GM18868 (cell line): Measurements from ENCODE around the gene SLC39A8.
"Not testable (repeated sequence)": the region's sequence is repeated elsewhere in the genome, so short reads cannot be mapped to it uniquely, and the experiment has no call there.

Experiments
- ATAC-seq: cut with Tn5 transposase; IDR thresholded peaks from one replicate; pipeline ENCODE4 v1.9.1; 2021; ENCODE audit warnings: mild to moderate bottlenecking, moderate library complexity; ENCODE audit not compliant: unreplicated experiment

SLC39A8 gene

DNA sequence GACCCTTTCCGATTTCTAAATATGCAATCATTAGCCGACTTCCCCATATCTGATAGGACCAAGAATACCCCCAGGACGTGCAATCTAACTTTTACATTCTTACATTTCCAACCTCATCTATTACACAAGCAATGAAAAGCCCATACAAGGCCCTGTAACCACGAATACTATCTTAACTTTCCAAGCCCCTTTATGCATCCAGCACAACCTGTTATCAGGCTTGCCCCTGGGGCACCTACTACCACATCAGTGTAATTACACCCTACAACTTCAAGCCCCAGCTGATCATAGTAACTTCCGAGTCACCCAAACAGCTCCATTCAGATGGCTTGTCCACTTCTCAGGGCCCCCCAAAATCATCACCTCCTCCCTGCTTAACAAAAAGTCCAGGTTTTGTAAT lies 102.0 kb downstream of the SLC39A8 start:
- ATAC-seq, result not testable (repeated sequence)

DNA sequence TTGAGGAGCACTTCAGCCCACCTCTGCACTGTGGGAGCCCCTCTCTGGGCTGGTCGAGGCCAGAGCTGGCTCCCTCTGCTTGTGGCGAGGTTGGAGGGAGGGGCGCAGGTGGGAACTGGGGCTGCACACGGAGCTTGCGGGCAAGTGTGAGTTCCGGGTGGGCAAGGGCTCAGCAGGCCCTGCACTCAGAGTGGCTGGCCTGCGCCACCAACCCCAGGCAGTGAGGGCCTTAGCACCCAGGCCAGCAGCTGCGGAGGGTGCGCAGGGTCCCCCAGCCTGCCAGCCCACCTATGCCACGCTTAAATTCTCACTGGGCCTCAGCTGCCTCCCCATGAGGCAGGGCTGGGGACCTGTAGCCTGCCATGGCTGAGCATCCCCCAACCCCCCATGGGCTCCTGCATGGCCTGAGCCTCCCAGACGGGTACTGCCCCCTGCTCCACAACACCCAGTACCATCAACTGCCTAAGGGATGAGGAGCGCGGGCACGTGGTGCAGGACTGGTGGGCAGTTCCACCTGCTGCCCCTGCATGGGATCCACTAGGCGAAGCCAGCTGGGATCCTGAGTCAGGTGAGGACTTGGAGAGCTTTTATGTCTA lies 110.9 kb downstream of the SLC39A8 start:
- no peak for ATAC-seq

DNA sequence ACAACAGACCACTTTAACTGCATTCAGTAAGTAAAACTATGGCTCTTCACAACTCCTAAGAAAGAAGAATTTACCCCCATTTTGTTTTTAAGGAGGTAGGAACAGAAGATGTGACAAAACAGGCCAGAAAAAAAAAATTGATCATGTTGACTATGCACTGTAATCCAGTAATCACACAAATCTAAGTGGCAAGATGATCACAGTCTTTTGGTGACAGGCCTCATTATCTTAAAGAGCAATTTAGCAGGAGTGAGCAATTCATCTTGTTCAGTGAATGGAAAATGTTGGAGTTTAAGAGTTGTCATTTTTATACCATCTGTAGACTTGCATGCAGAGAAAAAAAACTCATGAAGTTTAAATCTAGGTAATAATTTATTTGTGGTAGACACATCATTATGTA lies 115.1 kb downstream of the SLC39A8 start:
- ATAC-seq, result no peak

DNA sequence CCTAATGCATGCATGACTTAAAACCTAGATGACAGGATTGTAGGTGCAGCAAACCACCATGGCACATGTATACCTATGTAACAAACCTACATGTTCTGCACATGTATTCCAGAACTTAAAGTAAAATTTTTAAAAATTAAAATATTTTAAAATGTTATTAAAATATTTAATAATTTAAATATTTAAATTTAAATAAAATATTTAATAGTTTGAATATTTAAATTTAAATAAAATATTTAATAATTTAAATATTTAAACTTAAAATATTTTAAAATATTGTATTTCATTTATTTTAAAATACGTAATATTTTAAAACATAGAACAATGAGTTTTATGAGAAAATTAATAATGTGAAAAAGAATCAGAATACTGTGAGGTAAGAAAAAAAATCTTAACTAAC lies 117.9 kb downstream of the SLC39A8 start:
- no peak for ATAC-seq

DNA sequence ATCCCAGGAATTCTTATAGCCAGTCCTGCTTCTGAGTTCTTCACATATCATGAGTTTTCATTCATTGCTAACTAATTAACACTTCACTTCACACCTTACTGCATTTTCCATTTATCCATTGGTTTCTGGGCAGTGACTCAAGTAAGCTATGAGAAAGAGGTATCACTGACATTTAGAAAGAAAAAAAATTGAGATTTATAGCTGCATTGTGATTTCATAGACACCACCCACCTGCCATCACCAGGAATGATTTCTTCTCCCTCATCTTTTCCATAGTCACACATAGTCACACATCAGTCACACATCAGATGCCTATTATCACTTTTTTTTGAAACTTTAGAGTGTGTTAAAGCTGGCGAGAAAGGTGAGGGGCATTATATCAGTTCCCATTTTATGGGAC lies 121.8 kb downstream of the SLC39A8 start:
- ATAC-seq, result no peak

DNA sequence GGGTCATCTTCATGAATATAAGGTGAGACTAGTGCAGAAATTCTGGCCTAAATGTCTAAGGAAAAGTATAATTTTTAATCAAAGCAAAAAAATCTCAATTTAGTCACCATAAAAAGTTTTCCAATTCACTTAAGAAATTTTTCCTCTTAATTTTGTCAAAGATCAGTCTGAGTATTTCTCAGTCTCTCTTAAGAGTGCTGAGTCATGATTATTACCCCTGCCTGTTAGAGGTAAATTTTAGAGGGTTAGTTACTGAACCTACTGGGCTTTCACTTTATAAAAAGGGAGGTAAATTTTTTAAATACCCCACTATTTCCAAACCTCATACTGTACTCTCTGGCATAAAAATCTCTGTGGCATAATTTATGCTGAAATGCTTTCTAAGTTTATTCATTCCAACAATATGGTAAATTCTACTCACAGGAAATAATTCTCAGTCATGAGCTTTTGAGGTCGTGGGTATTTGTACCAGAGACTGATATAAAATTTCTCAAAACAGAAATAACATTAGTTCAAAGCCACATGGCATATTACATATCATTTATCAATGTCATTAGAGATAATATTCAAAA lies 122.4 kb downstream of the SLC39A8 start:
- ATAC-seq, result no peak

DNA sequence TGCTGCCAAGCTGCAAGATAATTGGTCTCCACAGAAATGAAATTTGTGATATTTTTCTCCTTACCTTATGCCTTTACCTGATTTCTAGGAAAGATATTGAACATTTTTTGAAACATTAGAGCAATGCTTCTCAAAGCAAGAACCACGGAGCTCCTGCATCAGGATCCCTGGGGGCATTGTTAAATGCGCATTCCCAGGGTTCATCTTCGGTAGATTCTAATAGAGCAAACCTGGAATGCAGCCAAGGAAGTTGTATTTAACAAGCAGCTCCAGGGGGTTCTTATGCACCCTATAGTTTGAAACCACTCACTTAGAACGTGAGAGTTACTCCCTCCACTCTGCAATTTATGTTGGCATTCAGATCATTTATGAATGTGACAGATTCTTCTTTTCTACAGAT lies 126.2 kb downstream of the SLC39A8 start:
- no peak for ATAC-seq

DNA sequence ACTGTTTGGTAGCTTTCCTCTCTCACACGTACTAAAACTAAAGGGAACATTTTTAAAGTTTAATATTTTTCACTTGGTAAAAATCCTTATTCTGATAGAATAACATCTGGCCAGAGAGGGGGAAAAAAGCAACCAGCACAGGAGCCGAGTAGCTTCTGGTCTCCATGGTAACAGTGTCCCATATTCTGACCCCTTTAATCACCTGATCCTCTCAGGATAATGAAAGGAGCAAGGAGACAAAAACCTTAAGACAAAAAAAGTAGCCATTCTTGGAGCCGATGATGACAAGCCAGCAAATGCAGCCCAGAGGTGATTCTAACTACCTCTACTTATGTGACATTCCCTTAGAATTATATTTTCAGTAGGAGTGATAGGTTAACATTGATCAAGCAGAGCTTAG lies 126.6 kb downstream of the SLC39A8 start:
- ATAC-seq, result no peak

DNA sequence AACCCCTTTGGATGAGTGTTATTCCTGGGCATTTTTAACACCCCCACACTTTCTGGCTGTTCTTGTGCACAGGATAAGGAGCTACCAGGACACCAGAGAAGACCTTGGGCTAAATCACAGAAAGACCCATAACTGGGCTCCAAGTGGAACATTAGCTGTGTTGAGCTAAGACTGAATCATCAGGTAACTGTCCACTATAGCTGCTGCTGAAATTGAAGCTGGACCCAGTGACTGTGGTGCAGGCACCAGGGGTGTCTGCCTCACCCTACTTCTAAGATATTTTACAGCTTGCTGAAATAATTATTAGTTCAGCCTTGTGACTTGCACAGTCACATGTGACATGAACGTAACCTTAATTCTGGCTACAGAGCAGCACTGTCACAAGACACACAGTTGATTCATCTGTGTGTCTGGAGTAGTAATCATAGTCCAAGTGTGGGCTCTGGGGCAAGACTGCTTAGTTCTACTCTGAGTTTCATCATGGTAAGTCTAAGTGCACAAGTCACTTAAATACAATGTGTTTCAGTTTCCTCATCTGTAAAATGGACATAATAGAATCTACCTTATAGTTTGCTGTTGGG lies 127.4 kb downstream of the SLC39A8 start:
- ATAC-seq, result no peak

DNA sequence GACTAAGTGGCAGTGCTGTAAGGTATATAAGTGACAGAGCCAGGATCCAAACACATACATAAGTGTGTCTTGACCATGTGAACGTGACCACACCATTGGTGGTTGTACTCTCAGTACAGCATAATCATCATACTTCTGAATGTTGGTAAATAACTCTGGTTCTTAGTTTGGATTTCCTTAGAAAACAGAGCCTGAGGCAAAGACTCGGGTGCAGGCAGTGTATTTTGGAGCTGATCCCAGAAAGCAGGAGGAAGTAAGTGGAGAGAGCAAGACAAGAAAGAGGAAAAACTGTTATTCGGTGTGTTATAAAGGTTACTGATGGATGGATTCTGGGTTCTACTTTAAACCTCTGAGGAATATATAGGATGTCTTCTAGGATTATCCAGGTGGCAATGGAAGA lies 127.9 kb downstream of the SLC39A8 start:
- ATAC-seq, result no peak

DNA sequence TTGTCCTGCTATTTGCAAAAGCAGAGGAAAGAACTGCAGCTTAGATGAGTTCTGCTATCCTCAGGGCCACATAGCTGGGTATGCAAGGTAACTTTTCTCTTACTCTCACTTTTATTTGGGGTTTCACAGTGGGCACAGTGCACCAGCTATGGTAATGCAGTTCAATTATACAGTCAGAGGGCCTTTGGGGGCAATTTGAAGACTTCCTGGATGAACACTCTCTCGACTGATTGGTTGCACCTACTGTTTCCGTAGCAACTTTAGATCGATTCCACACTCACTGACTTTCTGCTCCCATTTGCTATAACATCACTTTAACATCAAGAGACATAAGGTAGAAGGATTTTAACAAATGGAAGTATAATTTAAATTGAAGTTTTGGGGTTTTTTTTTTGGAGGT lies 128.6 kb downstream of the SLC39A8 start:
- no peak for ATAC-seq

DNA sequence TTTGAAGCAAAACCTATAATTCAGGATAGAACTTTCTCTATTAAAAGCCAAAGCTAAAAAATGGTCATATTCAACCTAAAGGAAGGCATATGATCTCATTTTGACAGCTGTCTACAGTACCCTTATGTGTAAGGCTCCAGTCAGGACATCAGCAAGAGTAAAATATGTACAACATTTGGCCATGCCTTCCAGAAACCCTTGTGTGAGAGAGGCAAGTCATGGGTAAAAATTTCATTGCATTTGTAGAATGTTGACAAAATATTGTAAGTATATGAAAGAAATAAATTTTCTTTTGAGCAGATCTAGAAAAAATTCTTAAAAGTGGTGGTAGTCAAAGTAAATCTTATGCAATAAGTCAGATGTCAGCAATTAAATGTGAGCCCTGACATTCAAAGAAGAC lies 132.3 kb downstream of the SLC39A8 start:
- no peak for ATAC-seq
